ENCODE measurements around the gene ARFGAP2.
A peak's percentile ranks its signal among the peaks of the same experiment; 100 is the strongest.
"Not testable (repeated sequence)": the region's sequence is repeated elsewhere in the genome, so short reads cannot be mapped to it uniquely, and the experiment has no call there.

ARFGAP2 gene

GRCh38 chr11:47118958-47119688, 57.6 kb downstream of the ARFGAP2 start:
- H3K9ac ChIP-seq (ENCODE audit: low read depth in 1 of 2, low read length in 2 of 2) = peak overlapping the region in 1 of 2 donors; percentile 60
- H3K36me3 ChIP-seq (ENCODE audit: control insufficient read depth in 2 of 2, insufficient read depth in 2 of 2, low read length in 2 of 2) = not testable (repeated sequence)

More at GRCh38 chr11:47118958-47119688, 57.6 kb downstream of the ARFGAP2 start:
- Histone ChIP-seq H3K4me3 (ENCODE audit: low read length in 2 of 2) (peak overlapping the region; percentile 26 to 57), H3K27ac (ENCODE audit: low read depth in 2 of 2, low read length in 2 of 2) (peak overlapping the region; percentile 73 to 76)
- H3K4me1 ChIP-seq (ENCODE audit: control insufficient read depth in 2 of 2, insufficient read depth in 2 of 2, low read length in 2 of 2); H3K9me3 ChIP-seq (ENCODE audit: control insufficient read depth in 2 of 2, low read length in 2 of 2); H3K27me3 ChIP-seq (ENCODE audit: control insufficient read depth in 2 of 2, insufficient read depth in 2 of 2, low read length in 2 of 2): not testable (repeated sequence)

Measured in mucosa of rectum (tissue), 2 donors.